ENCODE results near the gene TAS1R3.

TAS1R3 gene

GRCh38 chr1:1306070-1306660 is 24.9 kb upstream of the TAS1R3 start:
- CTCF ChIA-PET: no interaction called here
- TF ChIP-seq SUZ12 (IDR thresholded peaks at IDR 0.05): no peak
- POLR2A ChIA-PET: interaction anchor here (1.3 to 2.3 kb wide), 2 partner anchors 9 to 102 kb away, joined by 3 to 8 read pairs; no protein-coding TSS in a partner anchor
- no peak for DNase-seq (ENCODE audit: extremely low spot score)

GRCh38 chr1:1306661-1307260 is 24.3 kb upstream of the TAS1R3 start:
- no peak for DNase-seq (ENCODE audit: extremely low spot score)
- TF ChIP-seq L3MBTL2 (conservative IDR thresholded peaks at IDR 0.05) (no peak), ELF4 (IDR thresholded peaks at IDR 0.05) (no peak), LEF1 (IDR thresholded peaks at IDR 0.05; ENCODE audit: borderline replicate concordance) (no peak), FOXK2 (IDR thresholded peaks at IDR 0.05) (no peak), BHLHE40 (IDR thresholded peaks at IDR 0.05; ENCODE audit: borderline replicate concordance) (no peak), PKNOX1 (IDR thresholded peaks at IDR 0.05) (no peak), SP1 (IDR thresholded peaks at IDR 0.05) (no peak), FOXM1 (IDR thresholded peaks at IDR 0.05; ENCODE audit: borderline replicate concordance) (no peak), ARNT (IDR thresholded peaks at IDR 0.05) (no peak), FOXA1 (IDR thresholded peaks at IDR 0.05) (no peak), NFRKB (IDR thresholded peaks at IDR 0.05) (no peak), TARDBP (IDR thresholded peaks at IDR 0.05) (no peak), HDGF (IDR thresholded peaks at IDR 0.05; ENCODE audit: borderline replicate concordance) (no peak), ZNF384 (IDR thresholded peaks at IDR 0.05) (no peak)
- ChIA-PET CTCF (no interaction called here), POLR2A (interaction anchor here (0.9 kb wide), 1 partner anchor 19 kb away, joined by 3 read pairs; no protein-coding TSS in a partner anchor)

GRCh38 chr1:1307261-1307922 is 23.7 kb upstream of the TAS1R3 start:
- ChIA-PET POLR2A (interaction anchor here (0.9 kb wide), 1 partner anchor 18 kb away, joined by 3 read pairs; no protein-coding TSS in a partner anchor), CTCF (no interaction called here)
- no peak for DNase-seq (ENCODE audit: extremely low spot score)
- TF ChIP-seq FOXA1 (IDR thresholded peaks at IDR 0.05) (no peak), ZNF384 (IDR thresholded peaks at IDR 0.05) (no peak), SP1 (IDR thresholded peaks at IDR 0.05) (no peak), HDGF (IDR thresholded peaks at IDR 0.05; ENCODE audit: borderline replicate concordance) (no peak), PKNOX1 (IDR thresholded peaks at IDR 0.05) (no peak)

- ChIA-PET CTCF (no interaction called here), POLR2A (no interaction called here)
- DNase-seq (ENCODE audit: extremely low spot score): peak; percentile 96
- no peak for TF ChIP-seq NFRKB (IDR thresholded peaks at IDR 0.05)
- no peak for TF ChIP-seq SUZ12 (IDR thresholded peaks at IDR 0.05)
- TF ChIP-seq ARNT (IDR thresholded peaks at IDR 0.05): 0 out of 2 replicates have a peak, but pooled peaks have one; percentile 32
- TF ChIP-seq TARDBP (IDR thresholded peaks at IDR 0.05): no peak
- TF ChIP-seq PKNOX1 (IDR thresholded peaks at IDR 0.05): no peak
- peak; percentile 67 for TF ChIP-seq L3MBTL2 (conservative IDR thresholded peaks at IDR 0.05)
- TF ChIP-seq HDGF (IDR thresholded peaks at IDR 0.05; ENCODE audit: borderline replicate concordance): no peak
- no peak for TF ChIP-seq FOXK2 (IDR thresholded peaks at IDR 0.05)
- TF ChIP-seq LEF1 (IDR thresholded peaks at IDR 0.05; ENCODE audit: borderline replicate concordance): 0 out of 2 replicates have a peak, but pooled peaks have one; percentile 42
- peak; percentile 29; the same call in 1 of the 2 replicates for TF ChIP-seq ELF4 (IDR thresholded peaks at IDR 0.05)
- no peak for TF ChIP-seq FOXA1 (IDR thresholded peaks at IDR 0.05)
- TF ChIP-seq CTBP1 (IDR thresholded peaks at IDR 0.05; ENCODE audit: borderline replicate concordance): 0 out of 2 replicates have a peak, but pooled peaks have one; percentile 33
- no peak for TF ChIP-seq SP1 (IDR thresholded peaks at IDR 0.05)
- TF ChIP-seq FOXM1 (IDR thresholded peaks at IDR 0.05; ENCODE audit: borderline replicate concordance): peak; percentile 18; the same call in 1 of the 2 replicates
Measured at GRCh38 chr1:1307923-1308755, 22.9 kb upstream of the TAS1R3 start, which contains the start of the genes ACAP3 and PUSL1. TSS of gene ACAP3 (minus strand) at chr1:1307930. CDS start at chr1:1307815, 115 bp downstream. TSS of gene PUSL1 (plus strand) at chr1:1308597. CDS start at chr1:1308644, 47 bp downstream.

GRCh38 chr1:1308756-1309250 is 22.3 kb upstream of the TAS1R3 start:
- DNase-seq (ENCODE audit: extremely low spot score): no peak
- POLR2A ChIA-PET: interaction anchor here (1.0 to 1.3 kb wide), 3 partner anchors 9 to 66 kb away, joined by 3 read pairs; partner anchors contain the start of gene AURKAIP1
- TF ChIP-seq ELF4 (IDR thresholded peaks at IDR 0.05) (no peak), L3MBTL2 (conservative IDR thresholded peaks at IDR 0.05) (no peak), PKNOX1 (IDR thresholded peaks at IDR 0.05) (no peak)
- CTCF ChIA-PET: no interaction called here
